Kidney tubule cell (primary cell): ENCODE measurements around the gene TRAK1.

Source experiments
- DNase-seq: peaks from one replicate; pipeline ENCODE4 v3.0.0-alpha.2; 2018; ENCODE audit warnings: low spot score

TRAK1 gene

DNA sequence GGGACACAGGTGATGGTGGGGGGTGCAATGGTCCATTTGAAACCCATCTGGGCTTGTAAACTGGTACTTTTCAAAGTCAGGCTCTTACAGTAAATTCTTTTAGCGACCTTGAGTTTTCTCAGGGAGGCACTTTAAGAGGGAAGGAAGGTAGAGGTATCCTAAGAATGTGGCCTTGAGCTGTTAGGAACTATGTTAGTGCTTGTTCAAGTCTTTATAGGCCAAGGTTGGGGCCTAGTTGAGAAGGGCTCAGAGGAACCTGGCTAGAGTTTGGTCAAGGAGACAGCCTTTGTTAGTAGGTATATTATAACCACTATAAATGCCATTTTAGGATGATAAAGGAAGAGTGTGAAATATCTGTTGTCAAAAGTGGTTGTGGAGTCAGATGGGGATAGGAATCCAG is 184.1 kb downstream of the TRAK1 start:
- no peak for DNase-seq
